Glutamatergic neuron (in vitro differentiated cells): Measurements from ENCODE around the gene GPR137C. TPM values are rescaled to one million over a fixed set of nuclear protein-coding genes. Genes with fewer than 3 reads are reported as not detected.

Experiments used
- DNase-seq: peaks from one replicate; pipeline ENCODE4 v3.0.0; 2022
- H3K27ac Mint-ChIP-seq: one replicate; pipeline ENCODE4 v1.8.0; 2020; ENCODE audit warnings: mild to moderate bottlenecking, mixed read lengths, inconsistent platforms; ENCODE audit not compliant: unreplicated experiment
- H3K27me3 Mint-ChIP-seq: one replicate; pipeline ENCODE4 v1.8.0; 2020; ENCODE audit warnings: mild to moderate bottlenecking, moderate library complexity, mixed read lengths, inconsistent platforms; ENCODE audit not compliant: unreplicated experiment
- H3K36me3 Mint-ChIP-seq: one replicate; pipeline ENCODE4 v1.8.0; 2020; ENCODE audit warnings: mild to moderate bottlenecking, mixed read lengths, inconsistent platforms; ENCODE audit not compliant: unreplicated experiment
- H3K4me1 Mint-ChIP-seq: one replicate; pipeline ENCODE4 v1.8.0; 2020; ENCODE audit warnings: mild to moderate bottlenecking, low read depth, mixed read lengths, inconsistent platforms; ENCODE audit not compliant: unreplicated experiment
- H3K4me3 Mint-ChIP-seq: one replicate; pipeline ENCODE4 v1.8.0; 2020; ENCODE audit warnings: mild to moderate bottlenecking, mixed read lengths, inconsistent platforms; ENCODE audit not compliant: unreplicated experiment
- H3K9me3 Mint-ChIP-seq: one replicate; pipeline ENCODE4 v1.8.0; 2020; ENCODE audit warnings: mild to moderate bottlenecking, moderate library complexity, mixed read lengths, inconsistent platforms; ENCODE audit not compliant: unreplicated experiment
- total RNA-seq: library from RNA; stranded (reverse); fragmentation: NEBNext Ultra II Directional; extraction: Animal tissue kit (Norgen Biotek cat#: 25700); gene quantifications from one replicate; pipeline ENCODE4 v1.2.1, GENCODE V29; 2021; ENCODE audit not compliant: unreplicated experiment
- TF ChIP-seq, protein P1 (sequence below): fragments of 200-600 bp; sonication (generic); IDR thresholded peaks from one replicate; pipeline ENCODE4 v1.5.0; 2021; ENCODE audit not compliant: partially characterized antibody, unreplicated experiment

The GPR137C gene
- total RNA-seq, 1 donor from 2014 or later: 19.5 TPM

DNA sequence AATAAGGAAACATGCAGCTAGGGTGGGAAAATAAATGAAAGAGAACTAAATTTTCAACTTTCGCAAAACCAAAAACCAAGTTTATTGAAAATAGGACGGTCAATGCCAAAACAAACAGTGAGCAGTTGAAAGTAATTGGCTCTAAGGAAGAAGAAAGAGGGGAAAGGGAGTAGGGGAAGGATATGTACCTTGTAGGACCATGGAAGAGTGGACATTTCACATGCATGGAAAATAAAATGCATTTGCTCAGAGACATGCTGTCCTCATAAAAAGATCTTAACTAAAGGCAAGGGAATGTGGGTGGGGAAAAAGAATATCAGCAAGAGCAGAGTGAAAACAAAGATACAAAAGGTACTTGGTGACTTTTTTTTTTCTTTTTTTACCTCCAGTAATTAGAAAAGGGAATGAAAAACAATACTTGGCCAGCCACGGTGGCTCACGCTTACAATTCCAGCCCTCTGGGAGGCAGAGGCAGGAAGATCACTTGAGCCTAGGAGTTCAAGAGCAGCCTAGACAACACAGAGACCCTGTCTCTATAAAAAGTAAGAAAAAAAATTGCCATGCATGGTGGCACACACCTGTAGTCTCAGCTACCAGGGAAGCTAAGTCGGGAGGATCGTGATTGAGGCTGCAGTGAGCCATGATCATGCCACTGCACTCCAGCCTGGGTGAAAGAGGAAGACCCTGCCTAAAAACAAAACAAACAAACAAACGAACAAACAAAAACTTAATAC, 6.9 kb upstream of the GPR137C start:
- no peak overlapping the region for H3K27ac Mint-ChIP-seq
- H3K9me3 Mint-ChIP-seq: no peaks in the 10 kb centered on the region
- TF ChIP-seq, protein P1, sequence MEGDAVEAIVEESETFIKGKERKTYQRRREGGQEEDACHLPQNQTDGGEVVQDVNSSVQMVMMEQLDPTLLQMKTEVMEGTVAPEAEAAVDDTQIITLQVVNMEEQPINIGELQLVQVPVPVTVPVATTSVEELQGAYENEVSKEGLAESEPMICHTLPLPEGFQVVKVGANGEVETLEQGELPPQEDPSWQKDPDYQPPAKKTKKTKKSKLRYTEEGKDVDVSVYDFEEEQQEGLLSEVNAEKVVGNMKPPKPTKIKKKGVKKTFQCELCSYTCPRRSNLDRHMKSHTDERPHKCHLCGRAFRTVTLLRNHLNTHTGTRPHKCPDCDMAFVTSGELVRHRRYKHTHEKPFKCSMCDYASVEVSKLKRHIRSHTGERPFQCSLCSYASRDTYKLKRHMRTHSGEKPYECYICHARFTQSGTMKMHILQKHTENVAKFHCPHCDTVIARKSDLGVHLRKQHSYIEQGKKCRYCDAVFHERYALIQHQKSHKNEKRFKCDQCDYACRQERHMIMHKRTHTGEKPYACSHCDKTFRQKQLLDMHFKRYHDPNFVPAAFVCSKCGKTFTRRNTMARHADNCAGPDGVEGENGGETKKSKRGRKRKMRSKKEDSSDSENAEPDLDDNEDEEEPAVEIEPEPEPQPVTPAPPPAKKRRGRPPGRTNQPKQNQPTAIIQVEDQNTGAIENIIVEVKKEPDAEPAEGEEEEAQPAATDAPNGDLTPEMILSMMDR: no peak

DNA sequence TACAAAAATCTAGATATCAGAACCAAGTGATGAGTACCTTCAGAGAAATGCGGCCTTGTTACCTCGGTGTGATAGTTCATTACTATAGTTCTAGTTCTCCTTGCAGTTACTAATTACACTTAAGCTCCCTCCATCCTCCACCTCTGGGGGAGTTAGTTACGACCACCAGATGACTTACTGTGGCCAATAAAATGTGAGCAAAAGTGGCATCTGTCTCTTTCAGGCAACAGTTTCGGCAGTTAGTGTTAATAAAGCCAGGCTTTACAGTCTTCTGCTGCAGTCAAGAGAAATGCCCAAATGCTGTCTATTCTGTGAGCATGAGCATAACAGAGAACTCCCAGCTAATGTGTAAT, 6.3 kb upstream of the GPR137C start:
- H3K4me1 Mint-ChIP-seq: peaks cover 4% of the 10 kb centered on the region
- no peak for DNase-seq
- no peak overlapping the region for H3K4me3 Mint-ChIP-seq
- H3K27me3 Mint-ChIP-seq: no peaks in the 10 kb centered on the region
- no peaks in the 10 kb centered on the region for H3K36me3 Mint-ChIP-seq
- H3K9me3 Mint-ChIP-seq: no peaks in the 10 kb centered on the region
- TF ChIP-seq, protein P1: no peak
- H3K27ac Mint-ChIP-seq: no peak overlapping the region

More for the DNA sequence above, 6.9 kb upstream of the GPR137C start:
- peaks cover 4% of the 10 kb centered on the region for H3K4me1 Mint-ChIP-seq
- H3K36me3 Mint-ChIP-seq: no peaks in the 10 kb centered on the region
- no peak for DNase-seq
- no peaks in the 10 kb centered on the region for H3K27me3 Mint-ChIP-seq
- peak overlapping the region; percentile 49 for H3K4me3 Mint-ChIP-seq

DNA sequence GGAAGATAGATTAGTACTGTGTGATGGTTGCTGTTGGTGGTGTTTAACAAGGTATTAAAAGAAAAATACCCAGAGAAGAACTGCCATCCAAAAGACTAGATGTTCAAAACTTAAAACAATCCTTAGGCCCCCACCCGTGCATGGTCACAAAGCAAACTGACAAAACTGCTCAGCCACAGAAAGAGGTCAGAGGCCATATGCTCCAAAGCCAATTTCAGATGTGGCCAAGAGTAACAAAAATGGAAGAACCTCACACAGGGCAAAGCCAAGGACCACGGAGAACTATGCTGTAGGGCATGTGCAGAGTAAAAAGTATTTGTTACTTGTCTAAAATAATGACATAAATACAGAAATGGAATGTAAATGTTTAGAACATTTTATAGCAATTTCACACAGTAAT, 5.6 kb upstream of the GPR137C start:
- H3K4me1 Mint-ChIP-seq: peaks cover 9% of the 10 kb centered on the region
- peaks cover 5% of the 10 kb centered on the region for H3K27me3 Mint-ChIP-seq
- no peak for DNase-seq
- TF ChIP-seq, protein P1: no peak
- H3K27ac Mint-ChIP-seq: no peak overlapping the region
- peaks cover 3% of the 10 kb centered on the region for H3K9me3 Mint-ChIP-seq
- H3K4me3 Mint-ChIP-seq: no peak overlapping the region
- H3K36me3 Mint-ChIP-seq: no peaks in the 10 kb centered on the region

DNA sequence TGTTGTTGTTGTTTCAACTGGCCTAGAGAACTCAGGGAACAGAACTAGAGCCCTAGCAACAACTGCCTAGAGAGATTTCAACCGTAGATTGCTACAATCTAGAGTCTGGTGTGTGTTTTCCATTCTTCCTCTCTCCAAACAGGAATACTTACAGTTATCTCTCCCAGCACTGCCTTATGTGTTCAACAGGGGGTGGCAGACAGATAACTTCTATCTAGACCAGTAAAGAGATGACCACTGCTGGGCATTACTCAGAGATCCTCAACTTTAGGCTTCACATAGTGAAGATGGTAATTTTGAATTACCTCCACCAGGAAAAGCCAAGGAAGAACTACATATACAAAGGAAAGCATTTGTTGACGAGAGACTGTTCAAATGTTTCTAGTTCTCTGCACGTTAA, 5.1 kb upstream of the GPR137C start:
- TF ChIP-seq, protein P1: no peak
- peaks cover 5% of the 10 kb centered on the region for H3K27me3 Mint-ChIP-seq
- H3K9me3 Mint-ChIP-seq: peaks cover 3% of the 10 kb centered on the region
- DNase-seq: no peak
- peaks cover 9% of the 10 kb centered on the region for H3K4me1 Mint-ChIP-seq
- H3K36me3 Mint-ChIP-seq: no peaks in the 10 kb centered on the region
- no peak overlapping the region for H3K4me3 Mint-ChIP-seq
- H3K27ac Mint-ChIP-seq: no peak overlapping the region

DNA sequence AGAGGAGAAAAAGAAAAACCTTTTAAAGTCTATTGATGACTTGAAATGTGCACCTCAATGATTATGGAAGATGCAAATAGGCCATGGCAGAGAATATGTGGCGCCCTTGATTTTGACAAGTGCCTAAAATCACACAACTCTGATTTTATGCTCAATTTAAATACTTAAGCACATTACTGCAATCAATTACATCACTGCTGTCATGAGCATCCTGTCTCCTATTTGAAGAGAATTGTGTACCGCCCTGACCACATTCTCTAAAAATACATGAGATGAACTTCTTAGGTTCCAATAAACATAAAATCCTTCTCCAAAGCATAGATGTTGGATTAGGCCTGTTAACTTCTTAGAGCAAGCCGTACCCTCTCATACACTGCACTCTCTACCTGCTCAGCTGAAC, 2.0 kb upstream of the GPR137C start:
- TF ChIP-seq, protein P1: no peak
- Mint-ChIP-seq H3K4me3 (peak overlapping the region; percentile 95), H3K9me3 (peaks cover 8% of the 10 kb centered on the region), H3K27ac (peak overlapping the region; percentile 94), H3K27me3 (peaks cover 10% of the 10 kb centered on the region), H3K4me1 (peaks cover 8% of the 10 kb centered on the region), H3K36me3 (no peaks in the 10 kb centered on the region)
- DNase-seq: no peak
